GM12878 (cell line): ENCODE data around the gene SCNN1B. TPM values are rescaled to one million over a fixed set of nuclear protein-coding genes. Genes with fewer than 3 reads are reported as not detected.

ENCODE experiments used
- ATAC-seq: fragments of 200-7000 bp; cut with Tn5 transposase; 3 replicates; pipeline ENCODE4 v1.9.1; 2020; ENCODE audit warnings: mild to moderate bottlenecking, moderate library complexity
- BruUV-seq: library from RNA; stranded (reverse); fragments of 400-500 nt; replicated peaks from 2 replicates; lab custom pipeline; 2021; lab: Mats Ljungman, UMichigan
- CTCF ChIA-PET: fragments of 300-600 bp; sonication (Branson Sonifier 250); formaldehyde crosslinking; extraction: SDS; loops from one replicate; lab custom pipeline; 2021; ENCODE audit warnings: inconsistent platforms; lab: Yijun Ruan, JAX
- POLR2A ChIA-PET: fragments of 350-600 bp; formaldehyde crosslinking; extraction: SDS; loops from one replicate; lab custom pipeline; 2021; ENCODE audit warnings: inconsistent platforms; lab: Charles Lee
- RAD21 ChIA-PET: fragments of 300-600 bp; sonication (Branson Sonifier 250); formaldehyde crosslinking; loops from one replicate; lab custom pipeline; 2023; ENCODE audit warnings: antibody characterized with exemption; ENCODE audit not compliant: unreplicated experiment; lab: Charles Lee
- SMC1A ChIA-PET: fragments of 300-600 bp; sonication (Branson Sonifier 250); formaldehyde crosslinking; loops from one replicate; lab custom pipeline; 2023; ENCODE audit not compliant: unreplicated experiment, uncharacterized antibody; lab: Charles Lee
- DNase-seq: peaks from one replicate; pipeline ENCODE4 v3.0.0-alpha.2; 2011; ENCODE audit warnings: low read depth, low spot score
- FAIRE-seq: peaks from 3 replicates; lab custom pipeline; 2011; peaks lifted over from hg19 to GRCh38; lab: Jason Lieb, UNC
- H2AFZ ChIP-seq: 2 replicates; pipeline ENCODE4 v1.6.0; 2011; ENCODE audit warnings: low read depth, low read length, control low read depth; ENCODE audit not compliant: control insufficient read depth
- H3K27ac ChIP-seq: 2 replicates; pipeline ENCODE4 v1.5.1; 2011; ENCODE audit warnings: control low read depth; ENCODE audit not compliant: control insufficient read depth, insufficient read depth
- H3K27me3 ChIP-seq, 2 experiments: replicated peaks in 1 of 2; 2 replicates each; pipeline versions ENCODE4 v1.6.0 to v1.6.1; 2011; ENCODE audit warnings: low read length in 1 of 2; ENCODE audit not compliant: control insufficient read depth in 2 of 2, insufficient read depth in 2 of 2
- H3K36me3 ChIP-seq, 2 experiments: 2 replicates each; pipeline ENCODE4 v1.5.1; 2011; ENCODE audit warnings: low read length in 1 of 2; ENCODE audit not compliant: control insufficient read depth in 2 of 2, insufficient read depth in 2 of 2
- H3K4me1 ChIP-seq: 2 replicates; pipeline ENCODE4 v1.6.1; 2011; ENCODE audit warnings: mild to moderate bottlenecking, low read length, moderate library complexity, mixed read lengths; ENCODE audit not compliant: control insufficient read depth, insufficient read depth
- H3K4me2 ChIP-seq: 2 replicates; pipeline ENCODE4 v1.6.0; 2011; ENCODE audit warnings: control low read depth; ENCODE audit not compliant: control insufficient read depth, insufficient read depth
- H3K4me3 ChIP-seq: fragments of 200-600 bp; sonication (generic); 2 replicates; pipeline ENCODE4 v1.5.1; 2016
- H3K79me2 ChIP-seq: 2 replicates; pipeline ENCODE4 v1.6.0; 2011; ENCODE audit warnings: low read length; ENCODE audit not compliant: control insufficient read depth, insufficient read depth
- H3K9ac ChIP-seq: 2 replicates; pipeline ENCODE4 v1.8.0; 2011; ENCODE audit warnings: low read length, control low read depth, mixed read lengths; ENCODE audit not compliant: control insufficient read depth, insufficient read depth
- H3K9me3 ChIP-seq: replicated peaks from 3 replicates; pipeline ENCODE4 v1.5.1; 2011; ENCODE audit warnings: mild to moderate bottlenecking, low read length; ENCODE audit not compliant: control insufficient read depth, insufficient read depth
- H4K20me1 ChIP-seq: 2 replicates; pipeline ENCODE4 v1.6.0; 2011; ENCODE audit not compliant: control insufficient read depth, insufficient read depth
- BCL11A ChIP-seq: IDR thresholded peaks from 2 replicates; pipeline ENCODE4 v1.6.1; 2011; ENCODE audit warnings: low read depth, low read length
- CTCF ChIP-seq, 3 experiments: IDR thresholded peaks in 2 of 3; conservative IDR thresholded peaks in 1 of 3; 2 replicates each; pipeline ENCODE4 v1.5.1; 2011; ENCODE audit warnings: low read depth in 3 of 3, low read length in 3 of 3, mild to moderate bottlenecking in 3 of 3, control low read depth in 2 of 3, moderate library complexity in 2 of 3, inconsistent platforms in 1 of 3, mixed read lengths in 1 of 3; ENCODE audit not compliant: control insufficient read depth in 2 of 3, insufficient read depth in 1 of 3; ENCODE audit errors: extremely low read depth in 1 of 3
- GABPA ChIP-seq: IDR thresholded peaks from 2 replicates; pipeline ENCODE4 v1.6.1; 2014; ENCODE audit warnings: antibody characterized with exemption, low read depth, mild to moderate bottlenecking, inconsistent platforms
- NFXL1 ChIP-seq: fragments of 450-650 bp; IDR thresholded peaks from 2 replicates; pipeline ENCODE4 v1.6.1; 2017; ENCODE audit warnings: antibody characterized with exemption, mild to moderate bottlenecking, borderline replicate concordance
- RELB ChIP-seq: fragments of 450-650 bp; IDR thresholded peaks from 2 replicates; pipeline ENCODE4 v1.6.1; 2017; ENCODE audit warnings: low read depth, mild to moderate bottlenecking, moderate library complexity
- SMAD5 ChIP-seq: IDR thresholded peaks from 2 replicates; pipeline ENCODE4 v1.6.1; 2016; ENCODE audit warnings: antibody characterized with exemption, low read depth
- SP1 ChIP-seq: IDR thresholded peaks from one replicate; pipeline ENCODE4 v1.6.1; 2011; ENCODE audit warnings: low read depth, low read length
- SPI1 ChIP-seq: IDR thresholded peaks from 2 replicates; pipeline ENCODE4 v1.6.1; 2011; ENCODE audit warnings: low read depth, mild to moderate bottlenecking, low read length, moderate library complexity, borderline replicate concordance; ENCODE audit not compliant: insufficient read depth
- SREBF2 ChIP-seq: IDR thresholded peaks from 2 replicates; pipeline ENCODE4 v1.6.1; 2012; ENCODE audit warnings: mild to moderate bottlenecking, low read length
- SUPT20H ChIP-seq: IDR thresholded peaks from 2 replicates; pipeline ENCODE4 v1.6.1; 2011; ENCODE audit warnings: low read depth, mild to moderate bottlenecking, low read length, moderate library complexity, borderline replicate concordance; ENCODE audit not compliant: control insufficient read depth
- TAF1 ChIP-seq: IDR thresholded peaks from 2 replicates; pipeline ENCODE4 v1.6.1; 2011; ENCODE audit warnings: mild to moderate bottlenecking, low read depth, low read length, borderline replicate concordance
- ZBTB4 ChIP-seq: fragments of 450-650 bp; formaldehyde crosslinking; IDR thresholded peaks from 2 replicates; pipeline ENCODE4 v1.4.0; 2022; ENCODE audit warnings: mild to moderate bottlenecking, moderate library complexity
- ZNF207 ChIP-seq: fragments of 450-650 bp; IDR thresholded peaks from 2 replicates; pipeline ENCODE4 v1.6.1; 2014; ENCODE audit warnings: antibody characterized with exemption, mild to moderate bottlenecking, borderline replicate concordance
- WGBS: methylation state at CpG from one replicate; pipeline ENCODE4 v1.1.6; 2016; ENCODE audit warnings: low lambda C conversion rate; ENCODE audit not compliant: insufficient replicate concordance, insufficient coverage; ENCODE audit errors: missing lambda C conversion rate; 5-methylcytosine and 5-hydroxymethylcytosine counted together
- in situ Hi-C: fragments of 300-500 bp; cut with MboI; formaldehyde crosslinking; loops from 9 replicates; pipeline ENCODE4 v1.14.3; 2018; ENCODE audit warnings: mixed read lengths
- intact Hi-C: fragments of 100-400 bp; cut with micrococcal nuclease; formaldehyde crosslinking; loops from one replicate; pipeline ENCODE4 v1.14.2; 2022; ENCODE audit not compliant: unreplicated experiment
- polyA plus RNA-seq, 11 experiments: library from polyadenylated mRNA; depleted of rRNA in 4 of 11; unstranded in 6 of 11; stranded (reverse) in 5 of 11; fragments of >200 nt; fragmentation: Nextera tagmentation in 4 of 11; fragmentation: Illumina TruSeq in 1 of 11; extraction: Ambion mirVana in 4 of 11; extraction: Trizol in 1 of 11; gene quantifications; 1 replicate in 1 of 11; 2 replicates in 10 of 11; pipeline versions ENCODE4 v1.2.1 to v1.2.3, GENCODE V29; 2011 to 2016; ENCODE audit warnings: inconsistent platforms in 2 of 11, missing spikeins in 2 of 11, low read depth in 1 of 11
- total RNA-seq, 4 experiments: library from RNA; depleted of rRNA in 3 of 4; stranded (reverse); fragments of >200 nt in 3 of 4; fragmentation: Illumina TruSeq in 1 of 4; extraction: Trizol in 1 of 4; gene quantifications; 2 replicates each; pipeline versions ENCODE4 v1.2.1 to v1.2.3, GENCODE V29; 2013 to 2021
- TF ChIP-seq, protein P1 (sequence below): fragments of 450-650 bp; IDR thresholded peaks from 2 replicates; pipeline ENCODE4 v1.6.1; 2017; ENCODE audit warnings: mild to moderate bottlenecking, low read depth, inconsistent platforms; ENCODE audit not compliant: poor library complexity, severe bottlenecking

Gene SCNN1B
- total and polyA plus RNA-seq, 10 of the 15 experiments (the other 5 are each of a cell fraction or from before 2014, with no cell fraction given): 0.28 to 1.5 (median 0.64) TPM

- Histone ChIP-seq H4K20me1 (no peaks in the 10 kb centered on the region), H2AFZ (no peak overlapping the region), H3K27me3 (no peaks in the 10 kb centered on the region), H3K36me3 (peaks cover 6 to 9% of the 10 kb centered on the region in 2 experiments), H3K79me2 (no peaks in the 10 kb centered on the region), H3K9ac (no peak overlapping the region), H3K4me2 (no peak overlapping the region), H3K4me1 (no peaks in the 10 kb centered on the region), H3K4me3 (no peak overlapping the region), H3K9me3 (no peaks in the 10 kb centered on the region), H3K27ac (no peak overlapping the region)
- CTCF ChIA-PET: no interaction called here
- FAIRE-seq: no peak
- ATAC-seq: no peak
- POLR2A ChIA-PET: interaction anchor here (0.6 kb wide), 1 partner anchor 88 kb away, joined by 3 read pairs; no protein-coding TSS in a partner anchor
- no peak for DNase-seq
- RAD21 ChIA-PET: no interaction called here
- TF ChIP-seq SP1: no peak
- no peak for TF ChIP-seq ZNF207
- TF ChIP-seq NFXL1: no peak
- TF ChIP-seq SMAD5: no peak
- TF ChIP-seq, protein P1, sequence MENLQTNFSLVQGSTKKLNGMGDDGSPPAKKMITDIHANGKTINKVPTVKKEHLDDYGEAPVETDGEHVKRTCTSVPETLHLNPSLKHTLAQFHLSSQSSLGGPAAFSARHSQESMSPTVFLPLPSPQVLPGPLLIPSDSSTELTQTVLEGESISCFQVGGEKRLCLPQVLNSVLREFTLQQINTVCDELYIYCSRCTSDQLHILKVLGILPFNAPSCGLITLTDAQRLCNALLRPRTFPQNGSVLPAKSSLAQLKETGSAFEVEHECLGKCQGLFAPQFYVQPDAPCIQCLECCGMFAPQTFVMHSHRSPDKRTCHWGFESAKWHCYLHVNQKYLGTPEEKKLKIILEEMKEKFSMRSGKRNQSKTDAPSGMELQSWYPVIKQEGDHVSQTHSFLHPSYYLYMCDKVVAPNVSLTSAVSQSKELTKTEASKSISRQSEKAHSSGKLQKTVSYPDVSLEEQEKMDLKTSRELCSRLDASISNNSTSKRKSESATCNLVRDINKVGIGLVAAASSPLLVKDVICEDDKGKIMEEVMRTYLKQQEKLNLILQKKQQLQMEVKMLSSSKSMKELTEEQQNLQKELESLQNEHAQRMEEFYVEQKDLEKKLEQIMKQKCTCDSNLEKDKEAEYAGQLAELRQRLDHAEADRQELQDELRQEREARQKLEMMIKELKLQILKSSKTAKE: no peak
- no peak for TF ChIP-seq SUPT20H
- TF ChIP-seq SPI1: no peak
- no peak for TF ChIP-seq BCL11A
- TF ChIP-seq GABPA: no peak
- no peak for TF ChIP-seq ZBTB4
- TF ChIP-seq SREBF2: no peak
- no peak for TF ChIP-seq RELB
- no peak for TF ChIP-seq TAF1
- TF ChIP-seq CTCF (IDR thresholded peaks at IDR 0.05 in 2 of 3, conservative IDR thresholded peaks at IDR 0.05 in 1 of 3; ENCODE audit: control insufficient read depth in 2 of 3, extremely low read depth in 1 of 3, insufficient read depth in 1 of 3, low read depth in 3 of 3, low read length in 3 of 3): no peak
- intact Hi-C loops: no loop called here
- in situ Hi-C loops: no loop called here
- BruUV-seq: no TSS peak
- 100% methylated on average over 2 of the region's 2 CpGs for WGBS
- SMC1A ChIA-PET: interaction anchor here (0.8 kb wide), 1 partner anchor 29 kb away, joined by 3 read pairs; no protein-coding TSS in a partner anchor
Observed at GRCh38 chr16:23406024-23406423, 103.9 kb downstream of the SCNN1B start.
